ENCODE data around the gene TMEM167A.

- TF ChIP-seq CTCF (conservative IDR thresholded peaks at IDR 0.05; ENCODE audit: low read depth, low read length) (no peak), RAD21 (IDR thresholded peaks at IDR 0.05; ENCODE audit: low read length) (no peak), POLR2A (IDR thresholded peaks at IDR 0.05; ENCODE audit: low read depth, low read length) (no peak), RCOR1 (IDR thresholded peaks at IDR 0.05; ENCODE audit: insufficient replicate concordance, low read length) (no peak)
Measured at GRCh38 chr5:83090169-83090568, 13.0 kb upstream of the TMEM167A start.

Data from IMR-90 (cell line).